OCI-LY7 (cell line): ENCODE measurements around the gene EFNA3. TPM values are rescaled to one million over a fixed set of nuclear protein-coding genes. Genes with fewer than 3 reads are reported as not detected.

ENCODE experiments used
- BruUV-seq: library from RNA; stranded (reverse); fragments of 400-500 nt; replicated peaks from 2 replicates; lab custom pipeline; 2021; lab: Mats Ljungman, UMichigan
- CTCF ChIA-PET: fragments of 300-600 bp; sonication (Branson Sonifier 250); formaldehyde crosslinking; loops from one replicate; lab custom pipeline; 2022; ENCODE audit warnings: antibody characterized with exemption; ENCODE audit not compliant: unreplicated experiment; lab: Charles Lee
- POLR2A ChIA-PET: fragments of 300-600 bp; sonication (Branson Sonifier 250); formaldehyde crosslinking; loops from one replicate; lab custom pipeline; 2022; ENCODE audit warnings: antibody characterized with exemption; lab: Charles Lee
- DNase-seq: peaks from one replicate; pipeline ENCODE4 v3.0.0-alpha.2; 2015; ENCODE audit warnings: low spot score
- H2AFZ ChIP-seq: fragments of 200-600 bp; sonication (generic), shearing (Covaris generic); 2 replicates; pipeline ENCODE4 v1.6.1; 2014; ENCODE audit warnings: mild to moderate bottlenecking, antibody characterized with exemption, low read length, moderate library complexity
- H3K27ac ChIP-seq: fragments of 200-600 bp; sonication (generic); 2 replicates; pipeline ENCODE4 v1.5.1; 2014; ENCODE audit warnings: mixed run types, low read depth, mild to moderate bottlenecking, moderate library complexity, low read length, inconsistent platforms; ENCODE audit not compliant: poor library complexity, severe bottlenecking
- H3K36me3 ChIP-seq: fragments of 200-600 bp; sonication (generic); 2 replicates; pipeline ENCODE4 v1.6.1; 2014; ENCODE audit warnings: mild to moderate bottlenecking, antibody characterized with exemption, low read length, moderate library complexity, mixed read lengths; ENCODE audit not compliant: insufficient read depth
- H3K4me1 ChIP-seq: fragments of 200-600 bp; sonication (generic); 2 replicates; pipeline ENCODE4 v1.5.1; 2014; ENCODE audit warnings: mild to moderate bottlenecking, low read length; ENCODE audit not compliant: insufficient read depth, poor library complexity, severe bottlenecking
- H3K4me2 ChIP-seq: fragments of 200-600 bp; sonication (generic); 2 replicates; pipeline ENCODE4 v1.6.1; 2014; ENCODE audit warnings: mild to moderate bottlenecking, low read length
- H3K4me3 ChIP-seq: fragments of 200-600 bp; sonication (generic); 2 replicates; pipeline ENCODE4 v1.5.1; 2014; ENCODE audit warnings: mild to moderate bottlenecking, low read depth, low read length; ENCODE audit not compliant: poor library complexity, severe bottlenecking
- H3K79me2 ChIP-seq: fragments of 200-600 bp; sonication (generic); 2 replicates; pipeline ENCODE4 v1.6.1; 2016; ENCODE audit warnings: low read depth, mild to moderate bottlenecking, low read length, moderate library complexity, mixed read lengths; ENCODE audit not compliant: insufficient read depth
- H3K9me2 ChIP-seq: fragments of 200-600 bp; sonication (generic); 2 replicates; pipeline ENCODE4 v1.6.1; 2016; ENCODE audit warnings: mild to moderate bottlenecking, low read length, mixed read lengths; ENCODE audit not compliant: insufficient read depth
- H3K9me3 ChIP-seq: fragments of 200-600 bp; sonication (generic); 2 replicates; pipeline ENCODE4 v1.6.1; 2014; ENCODE audit warnings: mild to moderate bottlenecking, mixed run types, low read length, mixed read lengths
- H4K20me1 ChIP-seq: fragments of 200-600 bp; sonication (generic); 2 replicates; pipeline ENCODE4 v1.6.1; 2014; ENCODE audit warnings: mild to moderate bottlenecking, antibody characterized with exemption, low read length, moderate library complexity, mixed read lengths; ENCODE audit not compliant: insufficient read depth
- CTCF ChIP-seq: fragments of 200-600 bp; sonication (generic); conservative IDR thresholded peaks from 2 replicates; pipeline ENCODE4 v1.5.1; 2014; ENCODE audit warnings: mild to moderate bottlenecking, antibody characterized with exemption, low read length, moderate library complexity, mixed read lengths
- EZH2phosphoT487 ChIP-seq: fragments of 200-600 bp; sonication (generic); IDR thresholded peaks from 2 replicates; pipeline ENCODE4 v1.6.1; 2018; ENCODE audit warnings: low read depth, borderline replicate concordance, mild to moderate bottlenecking, mixed run types, antibody characterized with exemption, low read length, moderate library complexity, mixed read lengths
- intact Hi-C: fragments of 100-400 bp; cut with micrococcal nuclease; formaldehyde crosslinking; loops from one replicate; pipeline ENCODE4 v1.10.0; 2022; ENCODE audit not compliant: unreplicated experiment
- total RNA-seq, 2 experiments: library from RNA; depleted of rRNA in 1 of 2; stranded (reverse); fragments of >200 nt in 1 of 2; shearing (Covaris generic) in 1 of 2; gene quantifications; 2 replicates each; pipeline ENCODE4 v1.2.3, GENCODE V29; 2014 to 2022

Gene EFNA3
- total RNA-seq, 2 experiments from 2014 or later, result 6.7 to 10.8 TPM

GRCh38 chr1:155051777-155052398 lies 26.7 kb upstream of the EFNA3 start:
- Histone ChIP-seq H3K4me3 (peak overlapping the region; percentile 91), H3K4me2 (peak overlapping the region; percentile 99), H4K20me1 (no peaks in the 10 kb centered on the region), H3K9me2 (no peaks in the 10 kb centered on the region), H3K27ac (no peak overlapping the region), H3K79me2 (no peaks in the 10 kb centered on the region), H3K9me3 (no peaks in the 10 kb centered on the region), H3K36me3 (0 out of 2 replicates have a peak, but pooled peaks cover 5% of the 10 kb centered on the region), H2AFZ (peak overlapping the region; percentile 63), H3K4me1 (peaks cover 35% of the 10 kb centered on the region)
- POLR2A ChIA-PET, result interaction anchor here (0.6 to 1.5 kb wide), 3 partner anchors 9 to 51 kb away, joined by 3 to 6 read pairs (median 4); no protein-coding TSS in a partner anchor
- intact Hi-C loops, result loop anchor here (1.0 kb wide), 1 partner anchor 51 kb away; no protein-coding TSS in a partner anchor
- CTCF ChIA-PET, result interaction anchor here (0.6 to 1.7 kb wide), 3 partner anchors 10 to 1553 kb away, joined by 3 to 6 read pairs (median 3); no protein-coding TSS in a partner anchor
- TF ChIP-seq CTCF (no peak), EZH2phosphoT487 (no peak)
- no TSS peak for BruUV-seq
- peak; percentile 37 for DNase-seq

- H3K4me3 ChIP-seq, result peak overlapping the region; percentile 91
- no peaks in the 10 kb centered on the region for H3K79me2 ChIP-seq
- no peaks in the 10 kb centered on the region for H3K9me2 ChIP-seq
- no TSS peak for BruUV-seq
- TF ChIP-seq CTCF, result peak; percentile 67
- no peak for TF ChIP-seq EZH2phosphoT487
- H4K20me1 ChIP-seq, result no peaks in the 10 kb centered on the region
- ChIA-PET POLR2A (interaction anchor here (0.5 to 1.5 kb wide), 3 partner anchors 9 to 190 kb away, joined by 5 to 6 read pairs (median 5); no protein-coding TSS in a partner anchor), CTCF (interaction anchor here (0.7 to 1.2 kb wide), 2 partner anchors 9 to 14 kb away, joined by 3 to 5 read pairs; no protein-coding TSS in a partner anchor)
- DNase-seq, result peak; percentile 48
- peaks cover 11% of the 10 kb centered on the region; the same call in 1 of the 2 replicates for H3K36me3 ChIP-seq
- H3K27ac ChIP-seq, result peak overlapping the region; percentile 38
- H2AFZ ChIP-seq, result no peak overlapping the region
- H3K9me3 ChIP-seq, result no peaks in the 10 kb centered on the region
- H3K4me2 ChIP-seq, result peak overlapping the region; percentile 99
- intact Hi-C loops, result no loop called here
- H3K4me1 ChIP-seq, result peaks cover 35% of the 10 kb centered on the region
Observed at GRCh38 chr1:155052439-155053395, 25.9 kb upstream of the EFNA3 start.
